Kidney (tissue), 14 donors: ENCODE results near the gene HSPA9. TPM values are rescaled to one million over a fixed set of nuclear protein-coding genes. Genes with fewer than 3 reads are reported as not detected.

Experiments
- DNase-seq, 5 donors: peaks; one replicate each; pipeline ENCODE4 v3.0.0-alpha.2; 2013 to 2020
- FAIRE-seq: peaks from 2 replicates; lab custom pipeline; 2012; peaks lifted over from hg19 to GRCh38; lab: Jason Lieb, UNC
- H3K27ac ChIP-seq, 2 donors: one replicate each; pipeline ENCODE4 v1.7.0; 2013; ENCODE audit warnings: low read depth in 2 of 2, low read length in 2 of 2, inconsistent platforms in 1 of 2
- H3K27me3 ChIP-seq: one replicate; pipeline ENCODE4 v1.7.1; 2013; ENCODE audit warnings: low read length, inconsistent platforms; ENCODE audit not compliant: control insufficient read depth, insufficient read depth
- H3K36me3 ChIP-seq, 3 donors: one replicate each; pipeline versions ENCODE4 v1.7.0 to v1.7.1; 2013; ENCODE audit warnings: low read length in 3 of 3, control low read depth in 1 of 3, inconsistent platforms in 1 of 3; ENCODE audit not compliant: insufficient read depth in 3 of 3, control insufficient read depth in 2 of 3
- H3K4me1 ChIP-seq, 3 donors: one replicate each; pipeline versions ENCODE4 v1.7.0 to v1.7.1; 2013; ENCODE audit warnings: low read length in 3 of 3, inconsistent platforms in 1 of 3, low read depth in 1 of 3; ENCODE audit not compliant: control insufficient read depth in 2 of 3, insufficient read depth in 2 of 3
- H3K4me3 ChIP-seq, 3 donors: one replicate each; pipeline versions ENCODE4 v1.7.0 to v1.8.1; 2013; ENCODE audit warnings: low read length in 3 of 3, control low read depth in 1 of 3, inconsistent platforms in 1 of 3
- H3K9ac ChIP-seq, 3 donors: one replicate each; pipeline versions ENCODE4 v1.7.0 to v1.7.1; 2013; ENCODE audit warnings: low read length in 3 of 3, control low read depth in 1 of 3, inconsistent platforms in 1 of 3
- H3K9me3 ChIP-seq, 3 donors: one replicate each; pipeline versions ENCODE4 v1.7.0 to v1.7.1; 2013; ENCODE audit warnings: low read length in 3 of 3, control low read depth in 1 of 3, inconsistent platforms in 1 of 3; ENCODE audit not compliant: control insufficient read depth in 2 of 3, insufficient read depth in 1 of 3
- CTCF ChIP-seq: IDR thresholded peaks from 3 replicates; pipeline ENCODE4 v1.5.1; 2012; ENCODE audit warnings: mild to moderate bottlenecking, moderate library complexity, borderline replicate concordance; ENCODE audit not compliant: insufficient read depth; ENCODE audit errors: extremely low read depth
- intact Hi-C: fragments of 100-400 bp; cut with DNase I; formaldehyde crosslinking; loops from one replicate; pipeline ENCODE4 v1.11.1; 2022
- polyA plus RNA-seq: library from polyadenylated mRNA; stranded (reverse); fragments of 350-450 nt; fragmentation: Illumina TruSeq; extraction: RNeasy Lipid Tissue Mini Kit (QIAGEN cat#74804); gene quantifications from one replicate; pipeline ENCODE4 v1.2.3, GENCODE V29; 2014; ENCODE audit warnings: low read depth, low replicate concordance; ENCODE audit not compliant: insufficient read depth
- total RNA-seq: library from RNA; stranded (reverse); fragmentation: NEBNext Ultra II Directional; extraction: Animal tissue kit (Norgen Biotek cat#: 25700); gene quantifications from one replicate; pipeline ENCODE4 v1.2.1, GENCODE V29; 2021
- donor health status: control.
- donor health status: control.
- donor health status: control.
- donor health status: control.
- donor health status: control.
- donor health status: DM: yes; HTN: yes; CAD: no.
- donor health status: Normal renal cell carcinoma (clear cell type).

The HSPA9 gene
- total and polyA plus RNA-seq, 2 donors from 2014 or later: 192 to 331 TPM

GRCh38 chr5:138544181-138545134 is 30.7 kb downstream of the HSPA9 start:
- H3K9ac ChIP-seq: peak overlapping the region; percentile 98 to 100 (median 99)
- intact Hi-C loops: no loop called here
- no peaks in the 10 kb centered on the region for H3K27me3 ChIP-seq
- peak overlapping the region; percentile 52 to 100 for H3K27ac ChIP-seq
- H3K4me3 ChIP-seq: peak overlapping the region; percentile 97 to 98 (median 98)
- no peak for TF ChIP-seq CTCF
- peak in 2 of 5 donors; percentile 30 to 43 for DNase-seq
- peaks cover 8 to 29% (median 14%) of the 10 kb centered on the region in 3 donors for H3K4me1 ChIP-seq
- FAIRE-seq: no peak
- no peaks in the 10 kb centered on the region for H3K9me3 ChIP-seq
- peaks cover 0 to 3% (median 0%) of the 10 kb centered on the region in 3 donors for H3K36me3 ChIP-seq

- peaks cover 8 to 30% (median 19%) of the 10 kb centered on the region in 3 donors for H3K4me1 ChIP-seq
These were observed 31.5 kb downstream of the HSPA9 start for GRCh38 chr5:138543730-138544104.

GRCh38 chr5:138542956-138543729 is 32.1 kb downstream of the HSPA9 start, which contains the start of gene ETF1:
TSS of gene ETF1 (minus strand) at chr5:138543236. CDS start at chr5:138542918, 318 bp downstream.
- intact Hi-C loops: no loop called here
- no peaks in the 10 kb centered on the region for H3K9me3 ChIP-seq
- H3K27ac ChIP-seq: peak within 1 kb of the TSS; percentile 99 to 100
- H3K9ac ChIP-seq: peak within 1 kb of the TSS; percentile 98 to 100 (median 99)
- peak; percentile 20 for TF ChIP-seq CTCF
- FAIRE-seq (peak; percentile 97), DNase-seq (peak; percentile 100)
- no peaks in the 10 kb centered on the region for H3K27me3 ChIP-seq
- H3K4me1 ChIP-seq: peaks cover 8 to 30% (median 19%) of the 10 kb centered on the region in 3 donors
- peak within 1 kb of the TSS; percentile 97 to 98 (median 98) for H3K4me3 ChIP-seq
- H3K36me3 ChIP-seq: peaks cover 0 to 4% (median 0%) of the 10 kb centered on the region in 3 donors

More at GRCh38 chr5:138543730-138544104, 31.5 kb downstream of the HSPA9 start:
- intact Hi-C loops: no loop called here
- Histone ChIP-seq H3K27ac (peak overlapping the region; percentile 99 to 100), H3K9ac (peak overlapping the region; percentile 98 to 100 (median 99)), H3K27me3 (no peaks in the 10 kb centered on the region), H3K36me3 (peaks cover 0 to 4% (median 0%) of the 10 kb centered on the region in 3 donors), H3K9me3 (no peaks in the 10 kb centered on the region), H3K4me3 (peak overlapping the region; percentile 97 to 98 (median 98))
- FAIRE-seq (no peak), DNase-seq (no peak)
- no peak for TF ChIP-seq CTCF
